HG02885 (cell line): Measurements from ENCODE around the gene ZC3H12C.
"Not testable (repeated sequence)": the region's sequence is repeated elsewhere in the genome, so short reads cannot be mapped to it uniquely, and the experiment has no call there.

Experiments used
- ATAC-seq: cut with Tn5 transposase; IDR thresholded peaks from one replicate; pipeline ENCODE4 v1.9.1; 2021; ENCODE audit warnings: mild to moderate bottlenecking; ENCODE audit not compliant: unreplicated experiment, poor library complexity

ZC3H12C gene

GRCh38 chr11:110200836-110201235, 107.6 kb downstream of the ZC3H12C start:
- no peak for ATAC-seq

- ATAC-seq = no peak
Observed at GRCh38 chr11:110207123-110207522, 113.9 kb downstream of the ZC3H12C start.

- not testable (repeated sequence) for ATAC-seq
Observed at GRCh38 chr11:110208678-110209312, 115.6 kb downstream of the ZC3H12C start.

- not testable (repeated sequence) for ATAC-seq
Observed at GRCh38 chr11:110209313-110209694, 116.1 kb downstream of the ZC3H12C start.

- ATAC-seq = no peak
Observed at GRCh38 chr11:110217223-110217877, 124.2 kb downstream of the ZC3H12C start.

- no peak for ATAC-seq
Observed at GRCh38 chr11:110217936-110218335, 124.7 kb downstream of the ZC3H12C start.

- no peak for ATAC-seq
Observed at GRCh38 chr11:110219006-110219785, 126.0 kb downstream of the ZC3H12C start.
